ENCODE results near the gene IDH1.
"Not testable (repeated sequence)": the region's sequence is repeated elsewhere in the genome, so short reads cannot be mapped to it uniquely, and the experiment has no call there.

IDH1 gene

GRCh38 chr2:208222351-208222750 is 32.5 kb downstream of the IDH1 start:
- no peak for DNase-seq (ENCODE audit: low read depth in 2 of 2)

- DNase-seq (ENCODE audit: low read depth in 2 of 2) = not testable (repeated sequence)
Measured at GRCh38 chr2:208221873-208222272, 33.0 kb downstream of the IDH1 start.

GRCh38 chr2:208210688-208211451 is 44.0 kb downstream of the IDH1 start:
- no peak for DNase-seq (ENCODE audit: low read depth in 2 of 2)

DNA sequence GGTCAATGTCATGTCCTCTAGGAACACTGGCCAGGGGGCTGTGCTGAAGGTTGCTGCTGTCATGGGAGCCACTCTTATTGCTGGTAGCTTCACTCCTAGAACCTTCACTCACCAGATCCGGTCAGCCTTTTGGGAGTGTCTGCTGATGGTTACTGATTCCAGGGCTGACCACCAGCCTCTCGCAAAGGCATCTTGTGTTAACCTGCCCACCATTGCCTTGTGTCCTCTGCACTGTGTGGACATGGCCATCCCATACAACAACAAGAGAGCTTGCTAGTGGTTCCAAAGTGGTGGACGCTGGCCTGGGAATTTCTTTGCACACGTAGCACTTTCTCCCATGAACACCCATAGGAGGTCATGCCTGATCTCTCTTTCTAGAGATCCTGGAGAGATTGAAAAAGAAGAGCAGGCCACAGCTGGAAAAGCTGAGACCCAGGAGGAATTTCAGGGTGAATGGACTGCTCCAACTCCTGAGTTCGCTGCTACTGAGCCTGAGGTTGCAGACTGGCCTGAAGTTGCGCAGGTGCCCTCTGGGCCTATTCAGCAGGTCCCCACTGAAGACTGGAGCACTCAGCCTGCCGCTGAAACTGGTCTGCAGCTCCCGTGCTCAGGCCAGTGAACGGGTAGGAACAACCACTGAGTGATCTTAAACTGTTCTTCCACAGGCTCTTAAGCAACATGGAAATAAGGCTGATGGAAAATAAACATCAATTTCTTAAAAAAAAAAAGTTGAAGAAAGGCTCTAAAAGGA is 46.4 kb downstream of the IDH1 start:
- DNase-seq (ENCODE audit: low read depth in 2 of 2) = no peak

GRCh38 chr2:208207769-208208168 is 47.1 kb downstream of the IDH1 start:
- no peak for DNase-seq (ENCODE audit: low read depth in 2 of 2)

DNA sequence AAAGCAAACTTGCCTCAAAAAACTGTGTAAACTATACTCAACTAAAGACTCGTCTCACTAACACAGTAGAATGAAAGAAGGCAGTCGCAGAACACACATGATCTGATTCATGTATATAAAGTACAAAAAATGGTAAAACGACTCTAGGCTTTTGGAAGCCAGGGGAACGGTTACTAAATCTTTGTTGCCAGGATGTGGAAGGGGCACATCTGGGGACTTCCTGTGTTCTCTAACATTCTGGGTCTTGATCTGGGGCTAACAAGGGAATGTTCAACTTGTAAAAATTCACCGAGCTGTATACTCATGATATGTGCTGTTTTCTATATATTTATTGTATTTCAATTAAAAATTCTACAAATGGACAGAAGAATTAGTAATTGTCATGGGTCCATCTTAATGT is 50.7 kb downstream of the IDH1 start:
- no peak for DNase-seq (ENCODE audit: low read depth in 2 of 2)

GRCh38 chr2:208195531-208195930 is 59.3 kb downstream of the IDH1 start:
- no peak for DNase-seq (ENCODE audit: low read depth in 2 of 2)

DNA sequence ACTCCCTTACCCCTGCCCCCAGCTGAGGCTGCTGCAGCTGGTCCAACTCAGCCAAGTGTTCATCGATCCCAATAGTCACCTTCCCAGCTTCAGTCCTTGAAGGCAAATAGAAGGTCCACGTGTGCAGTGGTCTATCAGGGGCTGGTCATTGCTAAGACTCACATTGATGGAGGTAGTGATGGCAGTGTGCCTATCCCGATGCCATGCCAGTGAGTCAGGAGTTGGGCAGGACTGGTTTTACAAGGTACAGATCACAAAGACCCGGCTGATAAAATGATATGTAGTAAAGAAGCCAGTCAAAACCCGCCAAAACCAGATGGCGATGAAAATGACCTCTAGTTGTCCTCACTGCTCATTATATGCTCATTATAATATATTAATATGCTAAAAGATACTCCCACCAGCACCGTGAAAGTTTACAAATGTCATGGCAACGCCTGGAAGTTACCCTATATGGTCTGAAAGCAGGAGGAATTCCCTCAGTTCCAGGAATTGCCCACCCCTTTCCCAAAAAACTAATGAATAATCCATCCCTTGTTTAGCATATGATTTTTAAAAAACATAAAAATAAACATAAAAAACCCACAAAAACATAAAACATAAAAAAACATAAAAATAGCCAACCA is 62.1 kb downstream of the IDH1 start:
- no peak for DNase-seq (ENCODE audit: low read depth in 2 of 2)

- no peak for DNase-seq (ENCODE audit: low read depth in 2 of 2)
Measured at GRCh38 chr2:208189810-208190503, 64.9 kb downstream of the IDH1 start, which contains the start of gene C2orf80. Gene C2orf80, minus strand, starts transcription at chr2:208190030. Its CDS starts 3,044 bp downstream, at chr2:208186986.

DNA sequence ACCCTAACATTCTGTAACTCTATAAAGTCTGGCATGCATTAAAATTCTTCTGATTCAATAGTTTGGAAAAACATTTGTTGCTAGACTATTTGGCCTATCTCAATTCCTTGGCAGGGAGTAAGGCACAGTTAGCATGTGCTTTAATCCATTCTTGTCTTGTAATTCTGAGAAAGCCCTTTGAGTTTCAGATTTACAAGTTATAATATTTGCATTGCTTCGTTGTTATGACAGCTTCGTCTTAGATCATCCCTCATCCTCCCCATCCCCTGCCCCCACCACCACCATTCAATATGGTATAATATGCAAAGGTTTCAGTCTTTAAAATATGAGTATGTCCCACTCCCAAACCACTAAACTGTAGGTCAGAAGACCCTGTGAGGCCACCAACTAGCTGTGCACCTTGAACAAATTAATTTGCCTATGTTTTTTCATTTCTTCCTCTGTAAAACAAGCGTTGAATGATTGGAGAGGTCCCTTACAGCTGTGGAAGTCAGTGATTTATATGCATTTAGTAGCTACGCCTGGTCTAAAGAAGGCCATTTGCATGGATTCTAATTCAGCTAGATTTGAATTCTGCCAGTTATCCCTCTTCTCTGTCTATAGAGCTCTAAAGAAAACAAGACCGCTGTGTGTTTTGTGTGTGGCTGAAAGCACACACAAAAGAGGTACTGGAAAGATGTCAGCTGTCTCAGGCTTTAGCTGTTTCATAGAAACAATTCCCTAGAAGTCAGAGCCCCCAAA is 65.6 kb downstream of the IDH1 start:
- no peak for DNase-seq (ENCODE audit: low read depth in 2 of 2)

- no peak for DNase-seq (ENCODE audit: low read depth in 2 of 2)
Measured at GRCh38 chr2:208186893-208187292, 68.0 kb downstream of the IDH1 start.

- no peak for DNase-seq (ENCODE audit: low read depth in 2 of 2)
Measured at GRCh38 chr2:208186465-208186864, 68.4 kb downstream of the IDH1 start.
